22Rv1 (cell line): Measurements from ENCODE around the gene FHIT.

Source experiments
- CTCF ChIP-seq: fragments of 450-650 bp; IDR thresholded peaks from 2 replicates; pipeline ENCODE4 v1.5.1; 2017; ENCODE audit warnings: mild to moderate bottlenecking
- ZFX ChIP-seq: fragments of 450-650 bp; IDR thresholded peaks from 2 replicates; pipeline ENCODE4 v1.6.1; 2017; ENCODE audit warnings: antibody characterized with exemption, borderline replicate concordance

GRCh38 chr3:60752809-60753208, 498.4 kb downstream of the FHIT start:
- TF ChIP-seq CTCF (no peak), ZFX (no peak)
